GM18499 (cell line): ENCODE data around the gene A1BG.

Experiments used
- ATAC-seq: cut with Tn5 transposase; IDR thresholded peaks from one replicate; pipeline ENCODE4 v1.9.1; 2021; ENCODE audit warnings: moderate number of reproducible peaks; ENCODE audit not compliant: insufficient read depth, unreplicated experiment

The A1BG gene

DNA sequence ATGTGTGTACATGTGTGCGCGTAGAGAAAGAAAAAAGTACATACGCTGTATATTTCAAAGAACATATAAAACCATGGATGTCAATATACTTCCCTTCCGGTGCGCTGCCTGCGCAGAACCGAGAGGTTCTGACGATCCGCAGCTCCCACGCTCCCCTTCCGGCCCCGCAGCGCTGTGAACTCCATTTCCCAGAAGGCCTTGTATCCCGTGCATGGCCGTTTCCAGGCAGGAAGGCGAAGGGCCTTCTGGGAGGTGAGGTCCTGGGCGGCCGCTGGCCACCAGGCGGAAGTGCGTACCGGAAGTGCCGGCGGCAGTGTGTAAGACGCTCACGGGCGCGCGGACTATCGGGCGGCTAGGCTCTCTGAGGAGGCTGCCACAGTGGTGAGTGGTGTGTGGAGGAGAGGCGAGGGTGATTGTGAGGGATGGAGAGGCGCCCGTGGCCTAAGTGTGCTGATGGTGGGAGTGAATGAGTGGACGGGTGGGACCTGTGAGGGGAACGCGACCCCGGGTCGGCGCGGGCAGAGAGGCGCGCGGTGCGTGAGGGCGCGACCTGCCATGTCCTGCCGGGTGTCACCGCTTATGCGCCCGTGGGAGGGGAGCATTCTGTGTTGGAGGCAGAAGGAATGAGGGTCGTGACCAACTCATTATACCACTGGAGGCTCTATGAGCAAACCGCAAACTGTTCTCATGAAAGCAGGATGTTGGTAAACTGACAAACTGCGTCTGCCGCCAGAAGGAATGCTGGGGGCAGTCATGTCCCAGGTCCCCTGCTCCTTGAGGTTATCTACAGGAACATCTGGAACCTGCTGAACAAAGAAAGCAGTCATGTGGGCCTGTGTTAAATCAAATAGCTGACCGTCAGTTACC lies 48.0 kb downstream of the A1BG start, which contains the start of gene ERVK3-1:
Gene ERVK3-1 (plus strand): TSS at position 313 of the 867 bp plus-strand sequence. CDS start 6,792 bp downstream, outside the sequence.
- ATAC-seq, result peak; percentile 79

- no peak for ATAC-seq
Measured at GRCh38 chr19:58304748-58305064, 48.6 kb downstream of the A1BG start.

DNA sequence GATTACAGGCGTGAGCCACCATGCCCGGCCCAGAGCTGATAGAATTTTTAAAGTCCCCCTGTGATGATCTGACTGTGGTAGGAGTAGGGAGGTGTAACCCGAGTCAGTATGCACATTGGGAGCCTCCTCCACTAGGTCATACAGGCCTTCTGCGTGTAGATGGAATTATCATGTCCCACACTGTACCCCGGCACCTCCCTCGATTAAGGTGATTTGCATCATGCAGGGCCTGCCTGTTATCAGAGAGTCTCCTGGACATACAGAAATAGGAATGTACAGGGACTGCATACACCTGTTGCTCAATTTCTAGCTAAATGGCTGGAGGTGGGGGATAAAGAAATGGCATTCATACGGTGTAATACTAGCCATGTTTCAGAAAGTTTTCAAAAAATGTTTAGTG lies 49.0 kb downstream of the A1BG start:
- no peak for ATAC-seq

- ATAC-seq, result no peak
Measured at GRCh38 chr19:58300620-58301019, 52.7 kb downstream of the A1BG start.

- ATAC-seq, result no peak
Measured at GRCh38 chr19:58296104-58296503, 57.2 kb downstream of the A1BG start.
